HEK293 (cell line): ENCODE measurements around the gene FOXA2.

Experiments
- HOXA7 ChIP-seq: sonication (generic); formaldehyde crosslinking; IDR thresholded peaks from 2 replicates; pipeline ENCODE4 v1.8.1; 2022; ENCODE audit warnings: missing genetic modification reagents, borderline replicate concordance
- KLF16 ChIP-seq: fragments of 450-650 bp; formaldehyde crosslinking; IDR thresholded peaks from 2 replicates; pipeline ENCODE4 v1.5.1; 2017; ENCODE audit warnings: missing biosample characterization, missing genetic modification characterization
- ZBTB7A ChIP-seq: fragments of 450-650 bp; formaldehyde crosslinking; IDR thresholded peaks from 2 replicates; pipeline ENCODE4 v1.5.1; 2016; ENCODE audit warnings: low read depth, missing biosample characterization, missing genetic modification characterization
- ZNF830 ChIP-seq: fragments of 450-650 bp; IDR thresholded peaks from 2 replicates; pipeline ENCODE4 v1.5.0; 2018; ENCODE audit warnings: missing biosample characterization, missing genetic modification characterization, low read depth, mild to moderate bottlenecking, moderate library complexity
- ZSCAN30 ChIP-seq: fragments of 450-650 bp; IDR thresholded peaks from 2 replicates; pipeline ENCODE4 v1.5.1; 2018; ENCODE audit warnings: missing biosample characterization, mild to moderate bottlenecking, missing genetic modification characterization, moderate library complexity
- TF ChIP-seq, protein P1 (sequence below): sonication (generic); formaldehyde crosslinking; IDR thresholded peaks from 2 replicates; pipeline ENCODE4 v1.8.1; 2022; ENCODE audit warnings: mild to moderate bottlenecking, moderate library complexity, missing genetic modification reagents
- TF ChIP-seq, protein P2 (sequence below): fragments of 450-650 bp; formaldehyde crosslinking; IDR thresholded peaks from 2 replicates; pipeline ENCODE4 v1.5.1; 2016; ENCODE audit warnings: missing biosample characterization, missing genetic modification characterization
- TF ChIP-seq, protein P3 (sequence below): fragments of 450-650 bp; formaldehyde crosslinking; IDR thresholded peaks from 2 replicates; pipeline ENCODE4 v1.5.1; 2016; ENCODE audit warnings: missing biosample characterization, missing genetic modification characterization
- TF ChIP-seq, protein P4 (sequence below): fragments of 450-650 bp; formaldehyde crosslinking; IDR thresholded peaks from 2 replicates; pipeline ENCODE4 v1.5.0; 2017; ENCODE audit warnings: missing biosample characterization, missing genetic modification characterization, borderline replicate concordance
- TF ChIP-seq, protein P5 (sequence below): fragments of 450-650 bp; formaldehyde crosslinking; IDR thresholded peaks from 2 replicates; pipeline ENCODE4 v1.5.1; 2016; ENCODE audit warnings: missing biosample characterization, missing genetic modification characterization
- TF ChIP-seq, protein P6 (sequence below): fragments of 450-650 bp; formaldehyde crosslinking; IDR thresholded peaks from 2 replicates; pipeline ENCODE4 v1.5.1; 2017; ENCODE audit warnings: missing biosample characterization, missing genetic modification characterization
- TF ChIP-seq, protein P7 (sequence below): fragments of 450-650 bp; formaldehyde crosslinking; IDR thresholded peaks from 2 replicates; pipeline ENCODE4 v1.5.1; 2016; ENCODE audit warnings: missing biosample characterization, missing genetic modification characterization
- TF ChIP-seq, protein P8 (sequence below): fragments of 450-650 bp; formaldehyde crosslinking; IDR thresholded peaks from 2 replicates; pipeline ENCODE4 v1.5.1; 2016; ENCODE audit warnings: missing biosample characterization, missing genetic modification characterization

DNA sequence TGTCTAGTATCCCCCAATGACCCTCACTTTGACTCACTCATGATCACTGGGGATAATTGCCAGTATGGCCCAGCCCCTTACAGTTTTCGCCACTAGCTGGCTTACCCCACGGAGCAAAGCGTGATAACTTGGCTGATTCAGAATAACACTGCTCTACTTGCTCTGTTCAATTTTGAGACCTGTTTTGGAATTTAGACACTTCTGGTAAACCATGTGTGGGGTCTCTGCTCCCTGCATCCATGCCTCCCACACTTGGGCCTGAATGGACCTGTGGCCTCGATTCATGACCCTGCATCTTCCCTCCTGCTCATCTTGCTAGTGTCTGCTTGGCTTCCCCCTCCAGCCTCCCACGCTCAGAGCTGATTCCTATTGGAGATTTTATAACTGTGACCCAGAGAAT, 48.9 kb downstream of the FOXA2 start:
- TF ChIP-seq, protein P1, sequence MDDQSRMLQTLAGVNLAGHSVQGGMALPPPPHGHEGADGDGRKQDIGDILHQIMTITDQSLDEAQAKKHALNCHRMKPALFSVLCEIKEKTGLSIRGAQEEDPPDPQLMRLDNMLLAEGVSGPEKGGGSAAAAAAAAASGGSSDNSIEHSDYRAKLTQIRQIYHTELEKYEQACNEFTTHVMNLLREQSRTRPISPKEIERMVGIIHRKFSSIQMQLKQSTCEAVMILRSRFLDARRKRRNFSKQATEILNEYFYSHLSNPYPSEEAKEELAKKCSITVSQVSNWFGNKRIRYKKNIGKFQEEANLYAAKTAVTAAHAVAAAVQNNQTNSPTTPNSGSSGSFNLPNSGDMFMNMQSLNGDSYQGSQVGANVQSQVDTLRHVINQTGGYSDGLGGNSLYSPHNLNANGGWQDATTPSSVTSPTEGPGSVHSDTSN (CRISPR knock-in tag): no peak
- TF ChIP-seq, protein P2, sequence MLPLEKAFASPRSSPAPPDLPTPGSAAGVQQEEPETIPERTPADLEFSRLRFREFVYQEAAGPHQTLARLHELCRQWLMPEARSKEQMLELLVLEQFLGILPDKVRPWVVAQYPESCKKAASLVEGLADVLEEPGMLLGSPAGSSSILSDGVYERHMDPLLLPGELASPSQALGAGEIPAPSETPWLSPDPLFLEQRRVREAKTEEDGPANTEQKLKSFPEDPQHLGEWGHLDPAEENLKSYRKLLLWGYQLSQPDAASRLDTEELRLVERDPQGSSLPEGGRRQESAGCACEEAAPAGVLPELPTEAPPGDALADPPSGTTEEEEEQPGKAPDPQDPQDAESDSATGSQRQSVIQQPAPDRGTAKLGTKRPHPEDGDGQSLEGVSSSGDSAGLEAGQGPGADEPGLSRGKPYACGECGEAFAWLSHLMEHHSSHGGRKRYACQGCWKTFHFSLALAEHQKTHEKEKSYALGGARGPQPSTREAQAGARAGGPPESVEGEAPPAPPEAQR (tag by site-specific recombination): no peak
- TF ChIP-seq, protein P3, sequence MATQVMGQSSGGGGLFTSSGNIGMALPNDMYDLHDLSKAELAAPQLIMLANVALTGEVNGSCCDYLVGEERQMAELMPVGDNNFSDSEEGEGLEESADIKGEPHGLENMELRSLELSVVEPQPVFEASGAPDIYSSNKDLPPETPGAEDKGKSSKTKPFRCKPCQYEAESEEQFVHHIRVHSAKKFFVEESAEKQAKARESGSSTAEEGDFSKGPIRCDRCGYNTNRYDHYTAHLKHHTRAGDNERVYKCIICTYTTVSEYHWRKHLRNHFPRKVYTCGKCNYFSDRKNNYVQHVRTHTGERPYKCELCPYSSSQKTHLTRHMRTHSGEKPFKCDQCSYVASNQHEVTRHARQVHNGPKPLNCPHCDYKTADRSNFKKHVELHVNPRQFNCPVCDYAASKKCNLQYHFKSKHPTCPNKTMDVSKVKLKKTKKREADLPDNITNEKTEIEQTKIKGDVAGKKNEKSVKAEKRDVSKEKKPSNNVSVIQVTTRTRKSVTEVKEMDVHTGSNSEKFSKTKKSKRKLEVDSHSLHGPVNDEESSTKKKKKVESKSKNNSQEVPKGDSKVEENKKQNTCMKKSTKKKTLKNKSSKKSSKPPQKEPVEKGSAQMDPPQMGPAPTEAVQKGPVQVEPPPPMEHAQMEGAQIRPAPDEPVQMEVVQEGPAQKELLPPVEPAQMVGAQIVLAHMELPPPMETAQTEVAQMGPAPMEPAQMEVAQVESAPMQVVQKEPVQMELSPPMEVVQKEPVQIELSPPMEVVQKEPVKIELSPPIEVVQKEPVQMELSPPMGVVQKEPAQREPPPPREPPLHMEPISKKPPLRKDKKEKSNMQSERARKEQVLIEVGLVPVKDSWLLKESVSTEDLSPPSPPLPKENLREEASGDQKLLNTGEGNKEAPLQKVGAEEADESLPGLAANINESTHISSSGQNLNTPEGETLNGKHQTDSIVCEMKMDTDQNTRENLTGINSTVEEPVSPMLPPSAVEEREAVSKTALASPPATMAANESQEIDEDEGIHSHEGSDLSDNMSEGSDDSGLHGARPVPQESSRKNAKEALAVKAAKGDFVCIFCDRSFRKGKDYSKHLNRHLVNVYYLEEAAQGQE (tag by site-specific recombination): no peak
- TF ChIP-seq ZSCAN30 (tag by site-specific recombination) (no peak), HOXA7 (no peak), ZBTB7A (tag by site-specific recombination) (no peak), ZNF830 (tag by site-specific recombination) (no peak), KLF16 (tag by site-specific recombination) (no peak)
- TF ChIP-seq, protein P4, sequence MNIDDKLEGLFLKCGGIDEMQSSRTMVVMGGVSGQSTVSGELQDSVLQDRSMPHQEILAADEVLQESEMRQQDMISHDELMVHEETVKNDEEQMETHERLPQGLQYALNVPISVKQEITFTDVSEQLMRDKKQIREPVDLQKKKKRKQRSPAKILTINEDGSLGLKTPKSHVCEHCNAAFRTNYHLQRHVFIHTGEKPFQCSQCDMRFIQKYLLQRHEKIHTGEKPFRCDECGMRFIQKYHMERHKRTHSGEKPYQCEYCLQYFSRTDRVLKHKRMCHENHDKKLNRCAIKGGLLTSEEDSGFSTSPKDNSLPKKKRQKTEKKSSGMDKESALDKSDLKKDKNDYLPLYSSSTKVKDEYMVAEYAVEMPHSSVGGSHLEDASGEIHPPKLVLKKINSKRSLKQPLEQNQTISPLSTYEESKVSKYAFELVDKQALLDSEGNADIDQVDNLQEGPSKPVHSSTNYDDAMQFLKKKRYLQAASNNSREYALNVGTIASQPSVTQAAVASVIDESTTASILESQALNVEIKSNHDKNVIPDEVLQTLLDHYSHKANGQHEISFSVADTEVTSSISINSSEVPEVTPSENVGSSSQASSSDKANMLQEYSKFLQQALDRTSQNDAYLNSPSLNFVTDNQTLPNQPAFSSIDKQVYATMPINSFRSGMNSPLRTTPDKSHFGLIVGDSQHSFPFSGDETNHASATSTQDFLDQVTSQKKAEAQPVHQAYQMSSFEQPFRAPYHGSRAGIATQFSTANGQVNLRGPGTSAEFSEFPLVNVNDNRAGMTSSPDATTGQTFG (tag by site-specific recombination): no peak
- TF ChIP-seq, protein P5, sequence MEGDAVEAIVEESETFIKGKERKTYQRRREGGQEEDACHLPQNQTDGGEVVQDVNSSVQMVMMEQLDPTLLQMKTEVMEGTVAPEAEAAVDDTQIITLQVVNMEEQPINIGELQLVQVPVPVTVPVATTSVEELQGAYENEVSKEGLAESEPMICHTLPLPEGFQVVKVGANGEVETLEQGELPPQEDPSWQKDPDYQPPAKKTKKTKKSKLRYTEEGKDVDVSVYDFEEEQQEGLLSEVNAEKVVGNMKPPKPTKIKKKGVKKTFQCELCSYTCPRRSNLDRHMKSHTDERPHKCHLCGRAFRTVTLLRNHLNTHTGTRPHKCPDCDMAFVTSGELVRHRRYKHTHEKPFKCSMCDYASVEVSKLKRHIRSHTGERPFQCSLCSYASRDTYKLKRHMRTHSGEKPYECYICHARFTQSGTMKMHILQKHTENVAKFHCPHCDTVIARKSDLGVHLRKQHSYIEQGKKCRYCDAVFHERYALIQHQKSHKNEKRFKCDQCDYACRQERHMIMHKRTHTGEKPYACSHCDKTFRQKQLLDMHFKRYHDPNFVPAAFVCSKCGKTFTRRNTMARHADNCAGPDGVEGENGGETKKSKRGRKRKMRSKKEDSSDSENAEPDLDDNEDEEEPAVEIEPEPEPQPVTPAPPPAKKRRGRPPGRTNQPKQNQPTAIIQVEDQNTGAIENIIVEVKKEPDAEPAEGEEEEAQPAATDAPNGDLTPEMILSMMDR: no peak
- TF ChIP-seq, protein P6, sequence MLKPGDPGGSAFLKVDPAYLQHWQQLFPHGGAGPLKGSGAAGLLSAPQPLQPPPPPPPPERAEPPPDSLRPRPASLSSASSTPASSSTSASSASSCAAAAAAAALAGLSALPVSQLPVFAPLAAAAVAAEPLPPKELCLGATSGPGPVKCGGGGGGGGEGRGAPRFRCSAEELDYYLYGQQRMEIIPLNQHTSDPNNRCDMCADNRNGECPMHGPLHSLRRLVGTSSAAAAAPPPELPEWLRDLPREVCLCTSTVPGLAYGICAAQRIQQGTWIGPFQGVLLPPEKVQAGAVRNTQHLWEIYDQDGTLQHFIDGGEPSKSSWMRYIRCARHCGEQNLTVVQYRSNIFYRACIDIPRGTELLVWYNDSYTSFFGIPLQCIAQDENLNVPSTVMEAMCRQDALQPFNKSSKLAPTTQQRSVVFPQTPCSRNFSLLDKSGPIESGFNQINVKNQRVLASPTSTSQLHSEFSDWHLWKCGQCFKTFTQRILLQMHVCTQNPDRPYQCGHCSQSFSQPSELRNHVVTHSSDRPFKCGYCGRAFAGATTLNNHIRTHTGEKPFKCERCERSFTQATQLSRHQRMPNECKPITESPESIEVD (tag by site-specific recombination): no peak
- TF ChIP-seq, protein P7, sequence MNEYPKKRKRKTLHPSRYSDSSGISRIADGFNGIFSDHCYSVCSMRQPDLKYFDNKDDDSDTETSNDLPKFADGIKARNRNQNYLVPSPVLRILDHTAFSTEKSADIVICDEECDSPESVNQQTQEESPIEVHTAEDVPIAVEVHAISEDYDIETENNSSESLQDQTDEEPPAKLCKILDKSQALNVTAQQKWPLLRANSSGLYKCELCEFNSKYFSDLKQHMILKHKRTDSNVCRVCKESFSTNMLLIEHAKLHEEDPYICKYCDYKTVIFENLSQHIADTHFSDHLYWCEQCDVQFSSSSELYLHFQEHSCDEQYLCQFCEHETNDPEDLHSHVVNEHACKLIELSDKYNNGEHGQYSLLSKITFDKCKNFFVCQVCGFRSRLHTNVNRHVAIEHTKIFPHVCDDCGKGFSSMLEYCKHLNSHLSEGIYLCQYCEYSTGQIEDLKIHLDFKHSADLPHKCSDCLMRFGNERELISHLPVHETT: no peak
- TF ChIP-seq, protein P8, sequence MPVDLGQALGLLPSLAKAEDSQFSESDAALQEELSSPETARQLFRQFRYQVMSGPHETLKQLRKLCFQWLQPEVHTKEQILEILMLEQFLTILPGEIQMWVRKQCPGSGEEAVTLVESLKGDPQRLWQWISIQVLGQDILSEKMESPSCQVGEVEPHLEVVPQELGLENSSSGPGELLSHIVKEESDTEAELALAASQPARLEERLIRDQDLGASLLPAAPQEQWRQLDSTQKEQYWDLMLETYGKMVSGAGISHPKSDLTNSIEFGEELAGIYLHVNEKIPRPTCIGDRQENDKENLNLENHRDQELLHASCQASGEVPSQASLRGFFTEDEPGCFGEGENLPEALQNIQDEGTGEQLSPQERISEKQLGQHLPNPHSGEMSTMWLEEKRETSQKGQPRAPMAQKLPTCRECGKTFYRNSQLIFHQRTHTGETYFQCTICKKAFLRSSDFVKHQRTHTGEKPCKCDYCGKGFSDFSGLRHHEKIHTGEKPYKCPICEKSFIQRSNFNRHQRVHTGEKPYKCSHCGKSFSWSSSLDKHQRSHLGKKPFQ: no peak
